Measurements from ENCODE around the gene VSTM4. TPM values are rescaled to one million over a fixed set of nuclear protein-coding genes. Genes with fewer than 3 reads are reported as not detected.

The VSTM4 gene
- total and polyA plus RNA-seq, 9 of the 15 experiments (the other 6 are each of a cell fraction or from before 2014, with no cell fraction given), result 1.0 to 7.9 (median 3.0) TPM

GRCh38 chr10:48981310-48981907, 133.9 kb downstream of the VSTM4 start (continued):
- TF ChIP-seq SIX5 (IDR thresholded peaks at IDR 0.05; ENCODE audit: borderline replicate concordance in 1 of 2, insufficient read depth in 1 of 2, low read depth in 1 of 2, low read length in 2 of 2), result no peak
- no peak for TF ChIP-seq DDX20 (tag; IDR thresholded peaks at IDR 0.05; ENCODE audit: low read depth)
- no peak for TF ChIP-seq ARID3B (CRISPR knock-in tag; IDR thresholded peaks at IDR 0.05; ENCODE audit: borderline replicate concordance)
- TF ChIP-seq ZNF212 (CRISPR knock-in tag; IDR thresholded peaks at IDR 0.05), result no peak
- no peak for TF ChIP-seq YBX1 (IDR thresholded peaks at IDR 0.05)
- peak; percentile 26; the same call in 1 of the 2 replicates for TF ChIP-seq BHLHE40 (IDR thresholded peaks at IDR 0.05; ENCODE audit: low read length)
- no peak for TF ChIP-seq KLF13 (tag; IDR thresholded peaks at IDR 0.05; ENCODE audit: borderline replicate concordance, low read depth)
- no peak for TF ChIP-seq ZNF175 (CRISPR knock-in tag; IDR thresholded peaks at IDR 0.05; ENCODE audit: low read depth)

DNA sequence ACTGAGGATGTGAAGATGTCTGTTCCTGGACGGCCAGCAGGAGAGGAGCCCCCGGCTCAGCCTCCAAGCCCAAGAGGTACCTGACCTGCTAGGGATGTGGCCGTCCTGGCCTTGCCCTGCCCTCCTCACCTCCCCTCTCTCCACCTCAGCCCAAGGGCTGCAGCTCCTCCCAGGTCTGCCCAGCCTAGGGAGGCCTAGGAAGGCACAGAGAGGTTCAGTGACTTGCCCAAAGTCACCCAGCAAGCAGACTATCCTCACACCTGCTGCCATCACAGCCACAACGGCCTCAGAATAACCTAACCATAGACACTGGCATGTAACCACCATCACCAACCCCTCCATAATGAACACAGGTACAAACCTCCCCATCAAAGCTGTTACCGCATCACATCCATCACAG, 137.0 kb downstream of the VSTM4 start:
- no peak overlapping the region for H2AFZ ChIP-seq (ENCODE audit: low read depth, low read length)
- H3K9me1 ChIP-seq (ENCODE audit: control insufficient read depth, insufficient read depth, low read length), result no peaks in the 10 kb centered on the region
- H3K4me3 ChIP-seq, result no peak overlapping the region
- no peaks in the 10 kb centered on the region for H3K36me3 ChIP-seq (ENCODE audit: control insufficient read depth, insufficient read depth, low read length)
- H3K27ac ChIP-seq (ENCODE audit: extremely low read depth, low read depth, low read length), result no peak overlapping the region
- in situ Hi-C loops (cut with MboI) (loop anchor here (5.0 kb wide), 1 partner anchor 539 kb away; no protein-coding TSS in a partner anchor), intact Hi-C loops (cut with micrococcal nuclease) (no loop called here)
- 4% methylated on average over 5 of the region's 5 CpGs for WGBS (ENCODE audit: insufficient coverage, low coverage, missing lambda C conversion rate)
- ChIA-PET POLR2A (interaction anchor here (0.7 kb wide), 1 partner anchor 15 kb away, joined by 4 read pairs; no protein-coding TSS in a partner anchor), CTCF (ENCODE audit: low intra/inter-chr PET ratio) (no interaction called here)
- H3K4me1 ChIP-seq (replicated peaks in 1 of 2; ENCODE audit: control insufficient read depth in 2 of 2, insufficient read depth in 2 of 2, low read length in 2 of 2), result peaks cover 4% of the 10 kb centered on the region in 2 experiments; a peak in 2 of 5 replicates
- H3K4me2 ChIP-seq (ENCODE audit: insufficient read depth, low read length), result no peak overlapping the region
- FAIRE-seq, result no peak
- no TSS peak for BruUV-seq (replicated peaks)
- peaks cover 0 to 9% of the 10 kb centered on the region in 2 experiments; a peak in 2 of 5 replicates for H3K27me3 ChIP-seq (ENCODE audit: control insufficient read depth in 2 of 2, insufficient read depth in 2 of 2, low read length in 2 of 2)
- TF ChIP-seq ZFP36 (IDR thresholded peaks at IDR 0.05; ENCODE audit: low read depth, low read length, partially characterized antibody), result peak; percentile 68
- peak; percentile 49; the same call in 1 of the 2 replicates for TF ChIP-seq BCOR (IDR thresholded peaks at IDR 0.05)
- TF ChIP-seq MTF1 (CRISPR knock-in tag; IDR thresholded peaks at IDR 0.05; ENCODE audit: borderline replicate concordance), result no peak
- 0 out of 2 replicates have a peak, but pooled peaks cover 4% of the 10 kb centered on the region for H4K20me1 ChIP-seq (replicated peaks; ENCODE audit: control insufficient read depth, insufficient read depth, low read length)
- no peaks in the 10 kb centered on the region for H3K79me2 ChIP-seq (ENCODE audit: control insufficient read depth, insufficient read depth, low read length)
- H3K9me3 ChIP-seq (replicated peaks; ENCODE audit: control insufficient read depth, insufficient read depth, low read depth, low read length), result no peaks in the 10 kb centered on the region
- H3K9ac ChIP-seq (ENCODE audit: insufficient read depth in 1 of 2, low read depth in 2 of 2, low read length in 2 of 2), result no peak overlapping the region
- DNase-seq (ENCODE audit: extremely low read depth in 1 of 4, low spot score in 3 of 4), result no peak
- ATAC-seq, result no peak
